ENCODE results near the gene CMC2.

Gene CMC2

DNA sequence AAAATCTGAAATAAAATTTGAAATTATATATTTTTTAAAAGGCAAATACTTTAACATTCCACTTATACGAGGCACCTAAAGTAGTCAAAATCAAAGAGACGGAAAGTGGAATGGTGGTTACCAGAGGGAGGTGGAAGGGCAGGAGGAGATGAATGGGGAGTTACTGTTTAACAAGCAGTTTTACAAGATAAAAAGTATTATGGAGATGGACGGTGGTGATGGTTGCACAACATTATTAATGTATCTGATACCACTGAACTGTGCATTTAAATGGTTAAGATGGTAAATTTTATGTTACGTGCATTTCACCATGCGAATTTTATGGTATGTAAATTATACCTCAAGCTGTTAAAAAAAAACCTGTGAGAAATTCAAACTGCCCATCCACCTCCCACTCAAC, 5.4 kb downstream of the CMC2 start:
- DNase-seq, result no peak

DNA sequence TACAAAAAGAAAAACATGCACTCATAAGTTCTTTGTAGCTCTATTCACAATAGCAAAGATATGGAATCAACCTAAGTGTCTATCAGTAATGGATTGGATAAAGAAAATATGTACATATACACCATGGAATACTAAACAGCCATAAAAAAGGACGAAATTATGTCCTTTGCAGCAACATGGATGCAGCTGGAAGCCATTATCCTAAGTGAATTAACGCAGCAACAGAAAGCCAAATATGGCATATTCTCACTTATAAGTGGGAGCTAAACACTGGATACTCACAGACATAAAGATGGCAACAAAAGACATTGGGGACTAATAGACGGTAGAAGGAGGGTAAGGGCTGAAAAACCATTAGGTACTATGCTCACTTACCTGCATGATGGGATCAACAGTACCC, 5.8 kb downstream of the CMC2 start:
- DNase-seq, result no peak

DNA sequence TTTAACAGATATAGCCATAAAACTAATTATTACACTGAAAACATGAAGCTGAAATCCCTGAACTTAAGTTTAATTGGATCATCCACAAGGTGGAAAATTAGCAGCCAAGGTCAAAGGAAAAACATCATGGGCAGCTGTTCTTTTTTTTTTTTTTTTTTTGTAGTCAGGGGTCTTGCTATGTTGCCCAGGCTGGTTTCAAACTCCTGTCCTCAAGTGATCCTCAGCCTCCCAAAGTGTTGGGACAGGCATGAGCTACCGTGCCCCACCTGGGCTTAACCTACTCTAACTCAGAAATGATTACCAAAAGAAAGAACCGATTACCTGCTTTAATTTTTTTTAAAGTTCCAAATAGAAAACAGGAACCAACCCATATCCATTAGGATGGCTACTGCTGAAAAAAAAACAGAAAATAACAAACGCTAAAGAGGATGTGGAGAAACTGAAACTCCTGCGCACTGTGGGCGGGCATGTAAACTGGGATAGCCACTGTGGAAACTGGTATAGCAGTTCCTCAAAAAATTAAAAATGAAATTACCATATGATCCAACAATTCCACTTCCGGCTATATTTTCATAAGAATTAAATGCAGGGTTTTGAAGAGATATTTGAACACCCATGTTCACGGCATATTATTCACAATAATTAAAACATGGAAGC, 8.6 kb downstream of the CMC2 start:
- DNase-seq, result no peak

DNA sequence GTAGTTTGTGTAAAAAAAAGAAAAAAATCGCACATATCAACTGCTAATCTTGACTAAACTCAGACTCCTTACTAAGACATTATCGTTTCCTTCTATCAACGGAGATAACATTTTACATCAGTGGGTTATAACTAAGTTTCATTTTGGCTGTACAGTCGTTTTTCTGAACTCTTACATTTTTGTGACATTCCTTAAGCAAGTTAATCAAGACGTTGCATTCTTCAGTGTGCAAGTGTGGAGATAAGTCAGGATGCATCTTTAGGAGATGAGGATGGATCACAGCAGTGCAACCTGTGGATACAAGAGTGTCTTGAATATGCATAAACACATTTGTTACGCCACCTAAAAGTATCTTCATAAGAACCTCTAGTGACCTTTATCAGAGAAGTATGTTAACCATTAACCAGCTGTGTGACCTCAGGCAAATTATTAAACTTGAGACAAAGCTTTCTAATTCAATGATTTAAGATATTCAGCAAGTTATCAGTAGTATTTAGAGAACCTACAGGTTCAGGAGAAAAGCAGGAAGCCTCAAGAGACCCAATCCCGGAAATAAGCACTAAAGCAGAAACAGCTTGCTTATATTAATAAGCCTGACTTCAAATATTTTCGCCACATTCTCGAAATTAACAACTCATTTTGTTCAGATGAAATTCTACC, 9.4 kb downstream of the CMC2 start:
- DNase-seq, result no peak

DNA sequence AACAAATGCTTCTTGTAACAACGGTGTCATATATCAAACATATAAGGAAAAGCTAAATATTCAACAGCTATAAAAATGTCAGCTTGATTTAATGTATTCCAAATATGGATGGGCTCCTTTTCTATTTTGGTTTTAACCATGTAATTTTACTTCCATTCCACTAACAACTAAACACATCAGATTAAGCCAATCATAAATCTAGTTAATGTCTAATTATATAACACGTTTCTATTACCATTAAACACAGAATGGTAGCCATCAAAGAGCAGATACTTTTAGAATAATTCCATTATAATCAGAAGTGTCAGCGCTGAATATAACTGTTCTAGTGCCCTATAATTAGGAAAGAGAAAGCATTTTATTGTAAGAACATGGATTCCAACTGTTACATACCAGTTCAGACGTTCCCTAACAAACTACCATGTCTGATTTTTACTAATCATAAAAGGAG, 10.0 kb downstream of the CMC2 start:
- DNase-seq, result no peak

DNA sequence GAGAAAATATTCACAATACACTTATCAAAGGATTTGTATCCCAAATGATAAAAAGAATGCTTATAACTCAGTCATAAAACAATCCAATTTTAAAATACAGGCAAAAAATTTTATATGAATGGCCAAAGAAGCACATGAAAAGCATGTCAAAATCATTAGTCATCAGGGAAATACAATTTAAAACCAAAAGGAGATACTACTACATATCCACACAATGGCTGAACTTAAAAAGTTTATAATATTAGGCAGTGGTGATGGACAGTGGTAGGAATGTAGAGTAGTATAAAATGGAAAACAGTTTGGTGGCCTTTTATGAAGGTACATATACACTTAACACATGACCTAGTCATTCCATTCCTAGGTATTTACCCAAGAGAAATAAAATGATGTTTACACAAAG, 12.2 kb downstream of the CMC2 start:
- no peak for DNase-seq

DNA sequence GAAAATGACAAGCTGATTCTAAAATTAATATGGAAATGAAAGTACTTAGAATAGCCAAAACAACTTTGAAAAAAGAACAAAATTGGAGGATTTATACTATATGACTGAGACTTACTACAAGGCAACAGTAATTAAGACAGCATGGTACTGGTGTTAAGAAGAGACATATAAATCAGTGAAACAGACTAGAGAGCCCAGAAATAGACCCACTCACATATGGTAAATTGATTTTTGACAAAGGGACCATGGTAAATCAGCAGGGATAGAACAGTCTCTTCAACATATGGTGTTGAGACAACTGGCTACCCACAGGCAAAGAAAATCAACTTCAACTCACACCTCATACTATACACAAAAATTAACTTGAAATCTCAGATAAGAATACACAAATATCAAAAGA, 12.9 kb downstream of the CMC2 start:
- no peak for DNase-seq

DNA sequence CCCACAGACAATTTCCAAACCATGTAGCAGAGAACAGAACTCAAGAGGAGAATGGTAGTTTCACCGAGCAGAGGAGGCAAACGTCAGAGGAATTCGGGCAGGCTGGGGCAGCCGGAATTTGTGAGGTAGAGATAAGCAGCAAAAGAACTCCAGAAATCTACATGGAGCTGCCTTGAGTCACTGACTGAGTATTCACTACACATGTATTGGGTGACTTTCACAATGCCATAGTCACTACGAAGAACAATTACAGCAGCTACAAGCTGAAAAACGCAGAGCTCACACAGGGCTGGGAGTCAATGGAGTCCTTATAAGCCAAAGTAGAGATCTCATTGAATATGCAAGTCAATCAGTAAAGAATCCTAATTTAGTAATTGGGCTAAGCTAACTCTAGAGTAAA, 13.4 kb downstream of the CMC2 start:
- no peak for DNase-seq

DNA sequence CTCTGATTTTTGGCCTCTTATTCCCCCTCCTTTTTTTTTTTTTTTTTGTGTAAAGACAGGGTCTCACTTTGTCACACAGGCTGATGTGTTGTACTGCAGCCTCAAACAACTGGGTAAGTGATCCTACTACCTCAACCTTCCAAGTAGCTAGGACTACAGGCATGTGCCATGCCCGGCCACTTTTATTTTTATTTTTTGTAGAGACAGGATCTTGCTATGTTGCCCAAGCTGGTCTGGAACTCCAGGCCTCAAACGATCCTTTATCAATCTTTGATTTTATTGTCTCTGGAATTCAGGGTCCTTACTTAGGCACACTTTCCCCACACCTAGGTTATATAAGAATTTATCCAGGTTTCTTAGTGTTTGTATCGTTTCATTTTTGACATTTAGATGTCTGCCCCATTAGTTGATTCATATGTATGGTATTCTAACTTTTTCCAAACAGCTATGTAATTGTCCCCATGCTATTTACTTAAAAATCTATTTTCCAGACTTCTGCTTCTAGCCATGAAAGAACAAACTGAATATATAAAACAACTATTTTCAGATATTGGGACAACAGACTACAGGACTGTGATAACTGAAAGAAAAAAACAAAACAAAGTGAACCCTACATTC, 13.9 kb downstream of the CMC2 start:
- DNase-seq, result no peak

DNA sequence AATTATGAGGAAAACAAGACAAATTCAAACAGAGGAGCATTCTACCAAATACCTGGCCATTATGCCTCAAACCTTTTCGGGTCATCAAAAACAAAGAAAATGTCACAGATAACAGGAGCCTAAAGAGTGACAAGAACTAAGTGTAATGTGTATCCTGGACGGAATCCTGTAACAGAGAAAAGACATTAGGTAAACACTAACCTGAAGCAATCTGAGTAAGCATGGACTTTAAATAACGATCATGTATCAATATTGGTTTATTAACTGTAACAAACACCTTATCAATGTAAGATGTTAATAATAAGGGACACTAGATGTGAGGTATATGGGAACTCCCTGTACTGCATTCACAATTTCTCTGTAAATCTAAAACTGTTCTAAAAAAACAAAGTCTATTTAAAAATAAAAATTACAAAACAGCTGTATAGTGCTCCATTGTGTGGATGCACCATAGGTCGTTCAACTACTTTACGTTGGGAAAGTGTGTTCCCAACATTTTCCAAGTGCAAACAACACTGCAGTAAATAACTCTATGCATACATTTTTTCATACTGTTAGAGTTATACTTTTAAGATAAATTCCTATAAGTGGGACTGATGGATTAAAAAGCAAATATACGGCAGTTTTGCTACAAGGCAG, 14.8 kb downstream of the CMC2 start:
- no peak for DNase-seq

DNA sequence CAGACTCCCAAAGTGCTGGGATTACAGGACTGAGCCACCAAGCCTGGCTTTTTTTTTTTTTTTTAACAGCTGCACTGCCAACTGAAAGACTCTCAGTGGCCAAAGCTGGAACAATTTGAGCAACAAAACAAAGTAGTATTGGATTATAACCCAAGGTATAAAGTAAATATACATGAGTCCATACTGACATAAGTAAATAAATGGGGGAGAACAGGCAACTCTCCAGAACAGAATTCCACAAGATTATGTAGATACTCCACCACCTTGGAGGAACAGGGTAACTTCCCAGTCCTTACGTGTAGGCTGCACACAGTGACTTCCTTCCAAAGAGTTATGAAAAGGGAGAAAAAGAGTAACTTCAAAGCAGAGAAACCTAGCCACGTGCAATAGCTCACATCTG, 15.7 kb downstream of the CMC2 start:
- DNase-seq, result no peak

DNA sequence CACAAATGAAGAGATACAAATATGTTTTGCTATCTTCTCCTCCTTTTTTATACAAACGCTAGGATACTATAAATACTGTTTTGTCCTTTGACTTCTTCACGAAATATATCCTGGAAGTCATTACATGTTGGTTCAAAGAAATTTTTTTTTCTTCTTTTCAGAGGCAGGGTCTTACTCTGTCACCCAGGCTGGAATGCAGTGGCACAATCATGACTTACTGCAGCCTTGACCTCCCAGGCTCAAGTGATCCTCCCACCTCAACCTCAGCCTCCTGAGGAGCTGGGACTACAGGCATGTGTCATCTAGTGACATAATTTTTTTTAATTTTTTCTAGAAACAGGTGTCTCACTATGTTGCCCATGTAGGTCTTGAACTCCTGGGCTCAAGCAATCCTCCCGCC, 16.1 kb downstream of the CMC2 start:
- DNase-seq, result no peak

DNA sequence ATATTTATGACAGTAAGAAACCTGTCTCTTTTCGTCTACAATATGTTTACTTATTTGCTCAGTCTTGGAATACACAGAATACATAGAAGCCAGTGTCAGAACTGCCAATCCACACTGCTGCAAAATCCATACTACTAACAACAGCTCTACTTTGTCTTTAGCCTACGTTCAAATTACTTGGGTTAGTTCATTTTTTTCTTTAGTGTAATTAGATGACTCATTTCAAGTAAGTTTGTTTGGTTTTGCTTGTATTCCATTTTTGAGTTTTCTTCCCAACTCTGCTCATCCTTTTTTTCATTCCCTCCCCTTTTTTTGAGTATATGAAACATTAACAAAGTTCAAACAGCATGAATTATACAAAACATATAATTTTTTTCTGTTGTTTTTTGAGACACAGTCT, 16.9 kb downstream of the CMC2 start:
- DNase-seq, result no peak

DNA sequence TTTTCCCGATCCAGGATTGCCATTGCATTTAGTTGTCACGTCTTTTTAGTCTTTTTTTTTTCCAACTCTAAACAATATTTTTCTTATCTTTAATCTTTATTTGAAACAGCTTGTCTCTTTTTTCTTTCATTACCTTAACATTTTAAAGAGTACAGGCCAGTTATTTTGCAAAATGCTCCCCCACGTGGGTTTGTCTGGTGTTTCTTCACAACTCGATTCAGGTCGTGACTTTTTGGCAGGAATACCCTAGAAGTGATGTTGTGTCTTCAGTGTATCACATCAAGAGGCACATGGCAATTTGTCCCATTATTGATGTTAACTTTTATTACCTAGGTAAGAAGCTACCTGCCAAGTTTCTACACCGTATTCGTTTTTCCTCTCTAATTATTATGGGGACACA, 17.9 kb downstream of the CMC2 start:
- DNase-seq, result no peak

DNA sequence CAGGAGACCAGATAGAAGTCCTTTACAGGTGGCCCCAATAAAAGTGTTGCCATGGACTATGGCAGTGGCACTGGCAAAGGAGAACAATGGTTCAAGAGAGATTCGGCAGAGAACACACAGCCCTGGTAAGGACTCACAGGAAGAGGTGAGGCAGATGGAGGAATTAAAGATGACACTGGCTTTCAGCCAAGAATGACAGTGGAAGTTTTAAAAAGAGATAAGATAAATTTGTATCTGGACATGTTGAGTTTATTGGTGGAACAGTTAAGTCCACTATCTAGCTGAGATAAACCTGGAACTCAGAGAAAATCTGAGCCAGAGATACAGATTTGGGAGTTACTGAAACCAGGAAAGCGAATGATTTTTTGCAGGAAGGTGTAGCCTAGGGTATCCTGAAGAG, 20.1 kb downstream of the CMC2 start:
- no peak for DNase-seq

DNA sequence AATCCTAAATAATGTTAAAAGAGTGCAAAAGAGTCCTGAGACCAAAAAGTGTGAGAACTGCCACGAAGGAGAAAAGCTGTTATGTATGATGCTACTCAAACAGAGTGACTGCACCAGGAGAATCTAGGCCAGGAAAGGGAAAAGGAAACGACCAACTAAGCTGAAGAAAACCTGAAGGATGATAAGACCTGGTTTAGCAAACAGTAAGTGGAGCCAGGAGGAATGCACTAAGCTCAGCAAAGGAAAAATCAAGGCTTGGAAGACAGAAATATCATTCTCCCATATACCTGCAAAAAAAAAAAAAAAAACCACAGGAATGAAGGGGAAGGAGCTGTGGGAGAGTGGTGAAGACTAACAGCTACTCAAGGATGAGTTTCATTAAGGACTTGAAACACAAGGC, 21.1 kb downstream of the CMC2 start:
- no peak for DNase-seq

DNA sequence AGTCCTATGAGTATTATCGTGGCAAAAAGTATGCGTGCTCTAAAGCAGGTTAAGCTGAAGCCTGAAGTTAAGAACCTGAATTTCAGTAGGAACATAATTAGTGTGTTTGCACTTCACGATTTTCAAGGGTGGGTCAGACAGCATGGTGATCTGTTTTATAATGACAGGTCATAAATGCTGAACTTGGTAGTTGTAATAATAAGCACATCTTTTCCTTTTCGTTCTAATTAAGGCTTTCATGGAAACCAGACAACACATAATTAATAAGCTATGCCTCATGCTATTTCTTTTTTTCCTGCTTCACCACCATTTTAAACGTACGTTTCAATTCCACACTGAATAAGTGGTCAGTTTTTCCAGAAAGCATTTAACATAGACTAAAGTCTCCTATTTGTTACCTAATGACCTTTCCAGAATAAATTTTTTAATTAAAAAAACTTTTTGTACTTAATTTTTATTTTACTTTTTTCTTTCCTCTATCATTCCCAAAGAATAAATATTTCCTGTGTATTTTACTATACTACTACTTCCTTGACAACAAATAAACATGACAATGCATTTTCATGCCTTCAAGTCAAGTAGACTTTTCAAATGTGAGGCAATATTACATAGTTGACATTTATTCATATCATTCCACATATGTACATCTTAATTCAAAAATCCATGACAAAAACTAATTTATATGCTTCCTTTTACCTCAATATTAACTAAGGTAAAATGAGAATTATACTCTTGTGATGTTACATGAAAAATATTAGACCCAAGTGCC, 22.4 kb downstream of the CMC2 start:
- DNase-seq, result no peak

DNA sequence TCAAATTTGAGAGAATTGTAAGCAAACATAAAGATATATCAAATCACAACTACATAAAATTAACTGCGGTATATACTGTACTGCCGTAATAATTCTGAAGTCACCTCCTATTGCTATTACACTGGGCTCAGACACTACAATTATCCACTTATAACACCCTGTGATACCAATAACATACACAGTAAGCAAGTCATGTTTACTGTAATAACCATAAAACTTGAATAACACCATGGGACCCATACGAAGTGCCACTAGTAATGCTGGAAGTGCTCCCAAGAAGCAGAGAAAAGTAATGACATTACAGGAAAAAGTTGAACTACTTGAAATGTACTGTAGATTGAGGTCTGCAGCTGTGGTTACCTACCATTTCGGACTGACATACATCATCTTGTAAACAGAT, 24.0 kb downstream of the CMC2 start:
- DNase-seq, result no peak

DNA sequence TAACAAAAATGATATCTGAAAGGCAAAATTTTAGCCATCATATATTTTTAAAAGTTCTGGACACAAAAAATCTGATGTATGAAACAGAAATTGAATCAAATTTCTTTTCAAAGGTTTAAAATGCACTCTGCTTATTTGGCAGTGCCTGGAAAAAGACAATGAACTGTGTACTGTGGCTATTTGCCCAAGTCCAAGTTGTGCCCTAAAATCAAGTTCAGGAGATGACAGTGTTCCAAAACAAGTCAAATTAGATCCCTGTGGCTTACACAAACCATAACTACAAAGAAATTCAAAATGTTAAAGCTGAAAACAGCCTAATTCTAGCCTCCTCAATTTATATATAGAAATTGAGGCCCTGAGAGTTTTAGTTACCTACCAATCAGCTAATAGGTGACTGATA, 25.6 kb downstream of the CMC2 start:
- DNase-seq, result no peak

DNA sequence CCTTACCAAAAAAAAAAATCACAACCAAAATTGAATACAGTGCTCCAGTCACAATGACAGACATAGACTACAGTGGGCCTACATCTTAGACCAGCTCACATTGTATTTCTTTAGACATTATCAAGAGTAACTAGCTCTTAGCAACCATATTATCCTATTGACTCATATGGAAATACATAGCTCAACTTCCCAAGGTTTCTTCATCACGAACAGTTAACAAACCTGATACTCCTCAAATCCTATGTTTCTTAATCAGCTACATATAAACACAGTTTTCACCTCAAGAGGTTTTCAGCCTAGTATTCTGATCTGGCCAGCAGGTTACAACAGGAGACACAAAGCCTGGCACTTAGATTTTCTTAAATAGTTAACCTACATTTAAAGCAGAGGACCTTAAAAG, 29.7 kb downstream of the CMC2 start:
- DNase-seq, result no peak

DNA sequence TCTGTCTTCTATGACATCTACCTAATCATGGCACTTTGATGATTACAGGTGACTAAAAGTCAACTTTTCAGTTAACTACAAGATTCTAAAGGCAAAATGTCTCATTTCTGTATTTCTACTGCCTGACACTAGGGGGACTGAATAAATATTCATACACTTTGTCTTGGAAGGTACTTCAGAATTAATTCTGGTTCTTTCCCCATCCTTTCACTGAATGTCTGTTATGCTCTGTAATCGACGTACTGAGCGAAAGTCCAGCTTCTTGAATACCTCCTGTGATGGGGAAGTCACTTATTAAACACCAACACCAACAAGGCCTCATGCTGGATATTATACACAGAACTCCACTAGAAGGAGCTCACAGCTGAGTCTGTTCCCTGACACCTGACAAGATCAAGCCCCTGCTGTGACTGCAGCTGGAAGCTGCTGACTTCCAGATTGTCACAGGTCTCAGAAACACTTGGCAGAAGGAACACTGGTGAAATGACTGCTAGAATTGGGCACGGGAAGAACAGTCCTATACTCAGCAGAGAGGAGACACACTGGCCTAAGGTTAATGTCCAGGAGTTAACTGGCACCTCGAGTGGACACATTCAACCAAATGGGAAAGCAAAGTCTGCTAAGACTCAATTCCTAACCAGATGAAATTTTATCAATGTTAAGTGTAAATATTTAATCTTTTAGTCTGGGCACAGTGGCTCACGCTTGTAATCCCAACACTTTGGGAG, 31.9 kb downstream of the CMC2 start:
- DNase-seq, result no peak

DNA sequence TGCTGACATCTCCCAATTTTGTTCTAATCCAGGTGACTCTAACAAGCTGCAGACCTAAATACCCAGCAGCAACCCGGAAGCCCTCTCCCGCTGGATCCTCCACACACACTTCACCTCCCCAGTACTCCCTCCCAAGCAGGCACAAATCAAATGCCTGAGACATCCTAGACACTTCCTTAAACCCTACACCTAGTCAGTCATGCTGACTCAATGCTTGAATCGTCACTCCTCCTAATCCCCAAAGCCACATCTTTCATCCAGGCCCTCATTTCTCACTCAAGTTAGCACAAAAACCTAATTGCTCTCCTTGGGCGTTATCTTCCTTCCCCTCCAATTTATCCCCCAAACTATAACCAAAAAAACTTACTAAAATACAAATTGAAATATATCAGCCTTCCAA, 32.7 kb downstream of the CMC2 start:
- no peak for DNase-seq

DNA sequence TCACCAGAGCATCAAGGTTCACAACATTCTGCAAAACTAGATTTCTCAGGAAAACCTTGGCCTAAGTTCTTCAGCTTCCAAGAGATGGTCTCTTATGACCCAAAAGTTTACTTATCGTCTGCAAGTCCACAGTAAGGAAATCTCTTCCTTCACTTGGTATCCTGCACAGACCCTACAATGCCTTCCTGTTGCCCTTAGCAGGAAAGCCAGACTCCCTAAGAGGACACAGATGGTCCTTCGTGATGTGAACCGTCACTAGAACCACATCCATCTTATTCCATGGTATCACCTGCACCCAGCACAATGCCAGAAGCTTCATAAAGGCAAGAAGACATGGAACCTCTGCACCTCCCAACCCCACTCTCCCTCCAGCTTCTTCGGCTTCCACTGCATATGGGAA, 34.1 kb downstream of the CMC2 start:
- no peak for DNase-seq
